Tibial nerve (tissue), 4 donors: ENCODE results near the gene SFMBT2. TPM values are rescaled to one million over a fixed set of nuclear protein-coding genes. Genes with fewer than 3 reads are reported as not detected.

Experiments used
- DNase-seq, 2 donors: peaks; one replicate each; pipeline ENCODE4 v3.0.0-alpha.2; 2019; ENCODE audit warnings: low spot score in 2 of 2
- H3K27ac ChIP-seq, 4 donors: fragments of 200-600 bp; sonication (generic) in 3 of 4; one replicate each; pipeline ENCODE4 v1.5.1; 2017 to 2019; ENCODE audit warnings: mild to moderate bottlenecking in 1 of 4
- H3K27me3 ChIP-seq, 2 donors: fragments of 200-600 bp; sonication (generic) in 1 of 2; one replicate each; pipeline versions ENCODE4 v1.5.1 to v1.6.0; 2017 to 2019
- H3K36me3 ChIP-seq, 3 donors: fragments of 200-600 bp; sonication (generic); one replicate each; pipeline ENCODE4 v1.5.1; 2018 to 2019
- H3K4me1 ChIP-seq, 4 donors: fragments of 200-600 bp; sonication (generic) in 3 of 4; one replicate each; pipeline ENCODE4 v1.5.1; 2017 to 2019
- H3K4me3 ChIP-seq, 4 donors: fragments of 200-600 bp; sonication (generic) in 3 of 4; one replicate each; pipeline ENCODE4 v1.5.1; 2017 to 2019; ENCODE audit warnings: mild to moderate bottlenecking in 1 of 4, moderate library complexity in 1 of 4
- H3K9me3 ChIP-seq, 4 donors: fragments of 200-600 bp; sonication (generic) in 3 of 4; one replicate each; pipeline ENCODE4 v1.5.1; 2017 to 2019
- CTCF ChIP-seq, 5 experiments: fragments of 200-600 bp in 3 of 5; fragments of 450-650 bp in 2 of 5; sonication (generic) in 3 of 5; IDR thresholded peaks; one replicate each; pipeline ENCODE4 v1.5.1; 2016 to 2019; ENCODE audit warnings: antibody characterized with exemption in 5 of 5, mild to moderate bottlenecking in 3 of 5, moderate library complexity in 2 of 5
- EP300 ChIP-seq, 2 donors: sonication (generic); formaldehyde crosslinking; IDR thresholded peaks; one replicate each; pipeline ENCODE4 v1.6.1; 2017; ENCODE audit warnings: antibody characterized with exemption in 2 of 2, mild to moderate bottlenecking in 1 of 2
- POLR2A ChIP-seq, 2 donors: fragments of 450-650 bp; IDR thresholded peaks; one replicate each; pipeline ENCODE4 v1.6.1; 2017; ENCODE audit warnings: antibody characterized with exemption in 2 of 2, mild to moderate bottlenecking in 2 of 2, moderate library complexity in 2 of 2
- WGBS, 2 donors: methylation state at CpG; one replicate each; pipeline ENCODE4 v1.1.5; 2018; 5-methylcytosine and 5-hydroxymethylcytosine counted together
- total RNA-seq, 4 donors: library from RNA; depleted of rRNA; stranded (reverse); fragments of >200 nt; gene quantifications; one replicate each; pipeline ENCODE4 v1.1.0, GENCODE V29; 2016

The SFMBT2 gene
- total RNA-seq, 4 donors from 2014 or later: 10.2 to 24.0 (median 15.4) TPM

GRCh38 chr10:7298495-7298894 lies 112.3 kb downstream of the SFMBT2 start:
- WGBS, 2 donors: 95 to 97% methylated on average over 7 of the region's 7 CpGs
- no peaks in the 10 kb centered on the region for H3K9me3 ChIP-seq
- no peak overlapping the region for H3K27ac ChIP-seq
- peaks cover 0 to 15% (median 4%) of the 10 kb centered on the region in 4 donors for H3K4me1 ChIP-seq
- H3K4me3 ChIP-seq: no peak overlapping the region
- H3K36me3 ChIP-seq: no peaks in the 10 kb centered on the region
- TF ChIP-seq EP300 (IDR thresholded peaks at IDR 0.05): no peak
- no peak for TF ChIP-seq CTCF (IDR thresholded peaks at IDR 0.05)
- TF ChIP-seq POLR2A (IDR thresholded peaks at IDR 0.05): no peak
- H3K27me3 ChIP-seq: no peaks in the 10 kb centered on the region
- DNase-seq: no peak

GRCh38 chr10:7297094-7297493 lies 113.7 kb downstream of the SFMBT2 start:
- TF ChIP-seq EP300 (IDR thresholded peaks at IDR 0.05): no peak
- no peak for TF ChIP-seq POLR2A (IDR thresholded peaks at IDR 0.05)
- TF ChIP-seq CTCF (IDR thresholded peaks at IDR 0.05): no peak
- Histone ChIP-seq H3K9me3 (no peaks in the 10 kb centered on the region), H3K36me3 (no peaks in the 10 kb centered on the region), H3K4me3 (no peak overlapping the region), H3K27ac (no peak overlapping the region), H3K4me1 (peaks cover 0 to 10% (median 4%) of the 10 kb centered on the region in 4 donors), H3K27me3 (no peaks in the 10 kb centered on the region)
- no peak for DNase-seq
- WGBS, 2 donors: 86 to 88% methylated on average over 1 of the region's 1 CpG

GRCh38 chr10:7296648-7297047 lies 114.2 kb downstream of the SFMBT2 start:
- H3K27ac ChIP-seq: no peak overlapping the region
- no peak overlapping the region for H3K4me3 ChIP-seq
- no peaks in the 10 kb centered on the region for H3K9me3 ChIP-seq
- H3K4me1 ChIP-seq: peaks cover 0 to 9% (median 4%) of the 10 kb centered on the region in 4 donors
- TF ChIP-seq CTCF (IDR thresholded peaks at IDR 0.05): no peak
- TF ChIP-seq POLR2A (IDR thresholded peaks at IDR 0.05): no peak
- TF ChIP-seq EP300 (IDR thresholded peaks at IDR 0.05): no peak
- no peaks in the 10 kb centered on the region for H3K27me3 ChIP-seq
- WGBS, 2 donors: 95 to 98% methylated on average over 7 of the region's 7 CpGs
- no peaks in the 10 kb centered on the region for H3K36me3 ChIP-seq
- DNase-seq: no peak

GRCh38 chr10:7296076-7296475 lies 114.8 kb downstream of the SFMBT2 start:
- Histone ChIP-seq H3K36me3 (no peaks in the 10 kb centered on the region), H3K27ac (no peak overlapping the region), H3K4me1 (peaks cover 0 to 9% (median 4%) of the 10 kb centered on the region in 4 donors)

GRCh38 chr10:7293378-7293920 lies 117.4 kb downstream of the SFMBT2 start:
- no peaks in the 10 kb centered on the region for H3K4me1 ChIP-seq
- no peak for DNase-seq
- no peak overlapping the region for H3K4me3 ChIP-seq
- no peaks in the 10 kb centered on the region for H3K36me3 ChIP-seq
- TF ChIP-seq CTCF (IDR thresholded peaks at IDR 0.05): no peak
- no peak for TF ChIP-seq EP300 (IDR thresholded peaks at IDR 0.05)
- no peak for TF ChIP-seq POLR2A (IDR thresholded peaks at IDR 0.05)
- 78 to 91% methylated on average over 3 of the region's 3 CpGs for WGBS, 2 donors
- no peaks in the 10 kb centered on the region for H3K27me3 ChIP-seq
- no peak overlapping the region for H3K27ac ChIP-seq
- H3K9me3 ChIP-seq: no peaks in the 10 kb centered on the region

More at GRCh38 chr10:7296076-7296475, 114.8 kb downstream of the SFMBT2 start:
- Histone ChIP-seq H3K27me3 (no peaks in the 10 kb centered on the region), H3K9me3 (no peaks in the 10 kb centered on the region), H3K4me3 (no peak overlapping the region)
- no peak for DNase-seq
- TF ChIP-seq EP300 (IDR thresholded peaks at IDR 0.05): no peak
- TF ChIP-seq CTCF (IDR thresholded peaks at IDR 0.05): no peak
- no peak for TF ChIP-seq POLR2A (IDR thresholded peaks at IDR 0.05)
